GM12878 (cell line): ENCODE results near the gene HMG20B. TPM values are rescaled to one million over a fixed set of nuclear protein-coding genes. Genes with fewer than 3 reads are reported as not detected.

Experiments used
- ASH2L ChIP-seq: fragments of 300-600, 200-600 bp; sonication (generic); IDR thresholded peaks from 2 replicates; pipeline ENCODE4 v1.6.1; 2017; ENCODE audit warnings: low read depth, mild to moderate bottlenecking, borderline replicate concordance
- BMI1 ChIP-seq: fragments of 450-650 bp; IDR thresholded peaks from 2 replicates; pipeline ENCODE4 v1.6.1; 2016; ENCODE audit warnings: mild to moderate bottlenecking, moderate library complexity, borderline replicate concordance
- CREM ChIP-seq: IDR thresholded peaks from 2 replicates; pipeline ENCODE4 v1.6.1; 2014; ENCODE audit warnings: antibody characterized with exemption, low read depth
- DPF2 ChIP-seq: fragments of 450-650 bp; IDR thresholded peaks from 2 replicates; pipeline ENCODE4 v1.6.1; 2017; ENCODE audit warnings: mild to moderate bottlenecking
- EGR1 ChIP-seq, 2 experiments: IDR thresholded peaks; 1 replicate in 1 of 2; 2 replicates in 1 of 2; pipeline ENCODE4 v1.6.1; 2011 to 2012; ENCODE audit warnings: low read depth in 2 of 2, low read length in 2 of 2, borderline replicate concordance in 1 of 2, mild to moderate bottlenecking in 1 of 2, moderate library complexity in 1 of 2
- FOXK2 ChIP-seq: fragments of 450-650 bp; IDR thresholded peaks from 2 replicates; pipeline ENCODE4 v1.6.1; 2017; ENCODE audit warnings: mild to moderate bottlenecking, moderate library complexity
- IKZF1 ChIP-seq: fragments of 450-650 bp; conservative IDR thresholded peaks from 2 replicates; pipeline ENCODE4 v1.6.1; 2017; ENCODE audit warnings: antibody characterized with exemption, mild to moderate bottlenecking
- KDM1A ChIP-seq: fragments of 200-600 bp; sonication (generic); IDR thresholded peaks from 2 replicates; pipeline ENCODE4 v1.6.1; 2016; ENCODE audit warnings: borderline replicate concordance
- KLF5 ChIP-seq: fragments of 450-650 bp; IDR thresholded peaks from 2 replicates; pipeline ENCODE4 v1.6.1; 2014; ENCODE audit warnings: mild to moderate bottlenecking; ENCODE audit not compliant: partially characterized antibody
- MTA2 ChIP-seq: fragments of 450-650 bp; IDR thresholded peaks from 2 replicates; pipeline ENCODE4 v1.6.1; 2016; ENCODE audit warnings: low read depth, mild to moderate bottlenecking, moderate library complexity
- MYB ChIP-seq: fragments of 150-350 bp; IDR thresholded peaks from 2 replicates; pipeline ENCODE4 v1.6.1; 2014; ENCODE audit warnings: mild to moderate bottlenecking, low read depth, low read length, borderline replicate concordance
- NFYB ChIP-seq: IDR thresholded peaks from 2 replicates; pipeline ENCODE4 v1.6.1; 2011; ENCODE audit warnings: low read depth, mild to moderate bottlenecking, low read length, improper control_type of control experiment, moderate library complexity; ENCODE audit not compliant: insufficient read depth
- NR2C2 ChIP-seq: IDR thresholded peaks from 2 replicates; pipeline ENCODE4 v1.6.1; 2011; ENCODE audit warnings: borderline replicate concordance, low read depth; ENCODE audit not compliant: control insufficient read depth, insufficient read length
- NRF1 ChIP-seq: conservative IDR thresholded peaks from 2 replicates; pipeline ENCODE4 v1.6.1; 2011; ENCODE audit warnings: mild to moderate bottlenecking, low read depth, low read length, improper control_type of control experiment
- RAD51 ChIP-seq: fragments of 450-650 bp; IDR thresholded peaks from 2 replicates; pipeline ENCODE4 v1.6.1; 2016; ENCODE audit warnings: moderate library complexity, mild to moderate bottlenecking, inconsistent platforms
- RCOR1 ChIP-seq: conservative IDR thresholded peaks from 2 replicates; pipeline ENCODE4 v1.6.1; 2012; ENCODE audit warnings: low read depth, low read length, improper control_type of control experiment
- SMAD1 ChIP-seq: fragments of 450-650 bp; IDR thresholded peaks from 2 replicates; pipeline ENCODE4 v1.6.1; 2018; ENCODE audit warnings: mild to moderate bottlenecking, low read depth; ENCODE audit not compliant: partially characterized antibody
- TCF7 ChIP-seq: IDR thresholded peaks from 2 replicates; pipeline ENCODE4 v1.6.1; 2014; ENCODE audit warnings: antibody characterized with exemption, borderline replicate concordance
- polyA plus RNA-seq, 11 experiments: library from polyadenylated mRNA; depleted of rRNA in 4 of 11; unstranded in 6 of 11; stranded (reverse) in 5 of 11; fragments of >200 nt; fragmentation: Nextera tagmentation in 4 of 11; fragmentation: Illumina TruSeq in 1 of 11; extraction: Ambion mirVana in 4 of 11; extraction: Trizol in 1 of 11; gene quantifications; 1 replicate in 1 of 11; 2 replicates in 10 of 11; pipeline versions ENCODE4 v1.2.1 to v1.2.3, GENCODE V29; 2011 to 2016; ENCODE audit warnings: inconsistent platforms in 2 of 11, missing spikeins in 2 of 11, low read depth in 1 of 11
- total RNA-seq, 4 experiments: library from RNA; depleted of rRNA in 3 of 4; stranded (reverse); fragments of >200 nt in 3 of 4; fragmentation: Illumina TruSeq in 1 of 4; extraction: Trizol in 1 of 4; gene quantifications; 2 replicates each; pipeline versions ENCODE4 v1.2.1 to v1.2.3, GENCODE V29; 2013 to 2021
- TF ChIP-seq, protein P1 (sequence below): IDR thresholded peaks from 2 replicates; pipeline ENCODE4 v1.6.1; 2011; ENCODE audit warnings: low read depth, mild to moderate bottlenecking, low read length, moderate library complexity, borderline replicate concordance; ENCODE audit errors: extremely low read depth
- TF ChIP-seq, protein P2 (sequence below): IDR thresholded peaks from 2 replicates; pipeline ENCODE4 v1.6.1; 2012; ENCODE audit warnings: low read depth, low read length, improper control_type of control experiment
- TF ChIP-seq, protein P3 (sequence below): IDR thresholded peaks from 2 replicates; pipeline ENCODE4 v1.6.1; 2012; ENCODE audit warnings: improper control_type of control experiment, low read depth, low read length; ENCODE audit not compliant: insufficient replicate concordance
- TF ChIP-seq, protein P4 (sequence below): IDR thresholded peaks from 2 replicates; pipeline ENCODE4 v1.6.1; 2012; ENCODE audit warnings: low read length, inconsistent platforms

Gene HMG20B
- total and polyA plus RNA-seq, 10 of the 15 experiments (the other 5 are each of a cell fraction or from before 2014, with no cell fraction given): 0.37 to 92.7 (median 47.0) TPM

DNA sequence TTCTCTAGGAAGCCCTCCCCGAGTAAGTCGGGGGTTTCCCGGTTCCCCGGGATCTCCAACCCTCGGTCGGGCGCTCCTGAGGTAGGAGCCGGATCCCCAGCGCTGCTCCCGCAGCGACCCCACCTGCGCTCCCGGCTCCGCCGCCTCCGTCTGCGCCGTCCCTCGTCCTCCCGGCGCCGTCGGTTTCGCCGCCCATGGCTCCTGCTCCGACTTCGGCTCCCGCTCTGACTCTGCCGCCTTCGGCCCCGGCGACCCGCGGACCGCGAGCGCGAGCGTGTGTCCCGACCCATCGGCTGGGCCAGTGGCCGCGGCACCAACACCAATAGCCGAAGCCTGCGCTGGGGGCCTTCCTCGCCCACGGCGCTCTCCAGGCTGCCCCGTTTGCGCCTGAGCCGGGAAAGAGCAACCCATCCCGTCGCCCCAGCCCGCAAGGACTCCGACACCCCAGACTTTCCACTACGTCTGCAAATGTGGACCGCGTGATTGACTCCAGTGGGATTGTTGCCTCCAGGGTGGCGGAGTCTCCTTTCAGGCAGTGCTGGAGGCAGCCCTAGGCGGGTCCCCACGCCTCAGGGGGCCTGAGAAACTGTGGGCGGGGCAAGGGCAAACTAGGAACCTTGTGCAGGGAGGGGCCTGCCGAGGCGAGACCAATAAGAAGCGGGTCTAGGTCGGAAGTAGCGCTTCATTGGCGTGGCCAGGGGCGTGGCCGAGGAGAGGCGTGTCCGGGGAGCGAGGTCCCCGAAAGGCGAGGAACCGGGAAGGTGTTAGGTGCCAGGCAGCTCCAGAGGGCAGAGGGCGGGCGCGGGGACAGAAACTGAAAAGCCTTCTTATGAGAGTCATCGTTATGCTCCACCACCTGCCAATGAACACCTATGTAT is 54.0 kb downstream of the HMG20B start, which contains the start of gene CACTIN (continued):
- TF ChIP-seq, protein P1, sequence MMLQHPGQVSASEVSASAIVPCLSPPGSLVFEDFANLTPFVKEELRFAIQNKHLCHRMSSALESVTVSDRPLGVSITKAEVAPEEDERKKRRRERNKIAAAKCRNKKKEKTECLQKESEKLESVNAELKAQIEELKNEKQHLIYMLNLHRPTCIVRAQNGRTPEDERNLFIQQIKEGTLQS: peak; percentile 67; the same call in 1 of the 2 replicates
- TF ChIP-seq KLF5: peak; percentile 93
- TF ChIP-seq DPF2: peak; percentile 54
- peak; percentile 78 for TF ChIP-seq FOXK2
- TF ChIP-seq EGR1 (IDR thresholded peaks at IDR 0.05; ENCODE audit: borderline replicate concordance in 1 of 2, low read depth in 2 of 2, low read length in 2 of 2): peak; percentile 20 to 62
- TF ChIP-seq, protein P2, sequence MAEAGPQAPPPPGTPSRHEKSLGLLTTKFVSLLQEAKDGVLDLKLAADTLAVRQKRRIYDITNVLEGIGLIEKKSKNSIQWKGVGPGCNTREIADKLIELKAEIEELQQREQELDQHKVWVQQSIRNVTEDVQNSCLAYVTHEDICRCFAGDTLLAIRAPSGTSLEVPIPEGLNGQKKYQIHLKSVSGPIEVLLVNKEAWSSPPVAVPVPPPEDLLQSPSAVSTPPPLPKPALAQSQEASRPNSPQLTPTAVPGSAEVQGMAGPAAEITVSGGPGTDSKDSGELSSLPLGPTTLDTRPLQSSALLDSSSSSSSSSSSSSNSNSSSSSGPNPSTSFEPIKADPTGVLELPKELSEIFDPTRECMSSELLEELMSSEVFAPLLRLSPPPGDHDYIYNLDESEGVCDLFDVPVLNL: no peak
- TF ChIP-seq KDM1A: no peak
- no peak for TF ChIP-seq RCOR1
- TF ChIP-seq, protein P3, sequence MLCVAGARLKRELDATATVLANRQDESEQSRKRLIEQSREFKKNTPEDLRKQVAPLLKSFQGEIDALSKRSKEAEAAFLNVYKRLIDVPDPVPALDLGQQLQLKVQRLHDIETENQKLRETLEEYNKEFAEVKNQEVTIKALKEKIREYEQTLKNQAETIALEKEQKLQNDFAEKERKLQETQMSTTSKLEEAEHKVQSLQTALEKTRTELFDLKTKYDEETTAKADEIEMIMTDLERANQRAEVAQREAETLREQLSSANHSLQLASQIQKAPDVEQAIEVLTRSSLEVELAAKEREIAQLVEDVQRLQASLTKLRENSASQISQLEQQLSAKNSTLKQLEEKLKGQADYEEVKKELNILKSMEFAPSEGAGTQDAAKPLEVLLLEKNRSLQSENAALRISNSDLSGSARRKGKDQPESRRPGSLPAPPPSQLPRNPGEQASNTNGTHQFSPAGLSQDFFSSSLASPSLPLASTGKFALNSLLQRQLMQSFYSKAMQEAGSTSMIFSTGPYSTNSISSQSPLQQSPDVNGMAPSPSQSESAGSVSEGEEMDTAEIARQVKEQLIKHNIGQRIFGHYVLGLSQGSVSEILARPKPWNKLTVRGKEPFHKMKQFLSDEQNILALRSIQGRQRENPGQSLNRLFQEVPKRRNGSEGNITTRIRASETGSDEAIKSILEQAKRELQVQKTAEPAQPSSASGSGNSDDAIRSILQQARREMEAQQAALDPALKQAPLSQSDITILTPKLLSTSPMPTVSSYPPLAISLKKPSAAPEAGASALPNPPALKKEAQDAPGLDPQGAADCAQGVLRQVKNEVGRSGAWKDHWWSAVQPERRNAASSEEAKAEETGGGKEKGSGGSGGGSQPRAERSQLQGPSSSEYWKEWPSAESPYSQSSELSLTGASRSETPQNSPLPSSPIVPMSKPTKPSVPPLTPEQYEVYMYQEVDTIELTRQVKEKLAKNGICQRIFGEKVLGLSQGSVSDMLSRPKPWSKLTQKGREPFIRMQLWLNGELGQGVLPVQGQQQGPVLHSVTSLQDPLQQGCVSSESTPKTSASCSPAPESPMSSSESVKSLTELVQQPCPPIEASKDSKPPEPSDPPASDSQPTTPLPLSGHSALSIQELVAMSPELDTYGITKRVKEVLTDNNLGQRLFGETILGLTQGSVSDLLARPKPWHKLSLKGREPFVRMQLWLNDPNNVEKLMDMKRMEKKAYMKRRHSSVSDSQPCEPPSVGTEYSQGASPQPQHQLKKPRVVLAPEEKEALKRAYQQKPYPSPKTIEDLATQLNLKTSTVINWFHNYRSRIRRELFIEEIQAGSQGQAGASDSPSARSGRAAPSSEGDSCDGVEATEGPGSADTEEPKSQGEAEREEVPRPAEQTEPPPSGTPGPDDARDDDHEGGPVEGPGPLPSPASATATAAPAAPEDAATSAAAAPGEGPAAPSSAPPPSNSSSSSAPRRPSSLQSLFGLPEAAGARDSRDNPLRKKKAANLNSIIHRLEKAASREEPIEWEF: no peak
- peak; percentile 92; the same call in 1 of the 2 replicates for TF ChIP-seq ASH2L
- TF ChIP-seq RAD51: no peak
- TF ChIP-seq MTA2: 0 out of 2 replicates have a peak, but pooled peaks have one; percentile 35
- TF ChIP-seq, protein P4, sequence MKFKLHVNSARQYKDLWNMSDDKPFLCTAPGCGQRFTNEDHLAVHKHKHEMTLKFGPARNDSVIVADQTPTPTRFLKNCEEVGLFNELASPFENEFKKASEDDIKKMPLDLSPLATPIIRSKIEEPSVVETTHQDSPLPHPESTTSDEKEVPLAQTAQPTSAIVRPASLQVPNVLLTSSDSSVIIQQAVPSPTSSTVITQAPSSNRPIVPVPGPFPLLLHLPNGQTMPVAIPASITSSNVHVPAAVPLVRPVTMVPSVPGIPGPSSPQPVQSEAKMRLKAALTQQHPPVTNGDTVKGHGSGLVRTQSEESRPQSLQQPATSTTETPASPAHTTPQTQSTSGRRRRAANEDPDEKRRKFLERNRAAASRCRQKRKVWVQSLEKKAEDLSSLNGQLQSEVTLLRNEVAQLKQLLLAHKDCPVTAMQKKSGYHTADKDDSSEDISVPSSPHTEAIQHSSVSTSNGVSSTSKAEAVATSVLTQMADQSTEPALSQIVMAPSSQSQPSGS: no peak
- TF ChIP-seq NRF1: 0 out of 2 replicates have a peak, but pooled peaks have one; percentile 17
- TF ChIP-seq SMAD1: no peak
- no peak for TF ChIP-seq TCF7
- TF ChIP-seq IKZF1: peak; percentile 98
- TF ChIP-seq BMI1: no peak
- TF ChIP-seq MYB: peak; percentile 100
- peak; percentile 28; the same call in 1 of the 2 replicates for TF ChIP-seq NFYB
- peak; percentile 65; the same call in 1 of the 2 replicates for TF ChIP-seq CREM
- TF ChIP-seq NR2C2: no peak
